Measurements from ENCODE around the gene TMEM235.

TMEM235 gene

DNA sequence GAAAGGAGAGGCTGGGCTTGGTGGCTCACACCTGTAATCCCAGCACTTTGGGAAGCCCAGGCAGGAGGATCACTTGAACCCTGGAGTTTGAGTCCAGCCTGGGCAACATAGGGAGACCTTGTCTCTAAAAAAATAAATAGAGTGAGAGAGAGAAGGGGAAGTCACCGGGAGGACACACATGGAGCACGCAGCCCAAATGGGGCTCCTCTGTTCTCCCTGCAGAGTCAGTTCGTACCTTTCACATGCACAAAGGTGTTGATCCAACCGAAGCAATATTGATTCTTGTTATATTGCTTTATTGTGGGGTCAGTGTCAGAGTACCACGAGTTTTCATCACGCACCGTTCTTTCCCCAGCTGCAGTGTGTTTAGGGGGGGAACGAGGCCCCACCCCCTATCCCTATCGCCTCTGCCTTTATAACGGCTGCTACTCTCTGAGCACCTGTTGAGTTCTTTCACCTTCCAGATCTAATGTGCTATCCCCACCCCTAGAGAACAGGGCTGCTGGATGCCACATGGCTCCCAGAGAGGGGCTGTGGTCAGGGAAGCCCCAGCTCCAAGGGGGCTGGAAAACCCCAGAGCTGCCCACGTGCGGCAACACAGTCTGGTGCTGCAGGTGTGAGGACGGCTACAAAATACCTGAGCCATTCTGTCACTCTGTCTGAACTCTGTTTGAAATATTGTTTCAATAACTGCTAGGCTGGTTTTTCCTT, 1.0 kb upstream of the TMEM235 start:
- no peak overlapping the region for H3K9ac ChIP-seq (ENCODE audit: low read depth, low read length)
- ATAC-seq (ENCODE audit: insufficient read depth, low read depth): no peak
- TF ChIP-seq EZH2 (IDR thresholded peaks at IDR 0.05; ENCODE audit: borderline replicate concordance, low read depth, low read length, severe bottlenecking): no peak
- TF ChIP-seq, protein P1, sequence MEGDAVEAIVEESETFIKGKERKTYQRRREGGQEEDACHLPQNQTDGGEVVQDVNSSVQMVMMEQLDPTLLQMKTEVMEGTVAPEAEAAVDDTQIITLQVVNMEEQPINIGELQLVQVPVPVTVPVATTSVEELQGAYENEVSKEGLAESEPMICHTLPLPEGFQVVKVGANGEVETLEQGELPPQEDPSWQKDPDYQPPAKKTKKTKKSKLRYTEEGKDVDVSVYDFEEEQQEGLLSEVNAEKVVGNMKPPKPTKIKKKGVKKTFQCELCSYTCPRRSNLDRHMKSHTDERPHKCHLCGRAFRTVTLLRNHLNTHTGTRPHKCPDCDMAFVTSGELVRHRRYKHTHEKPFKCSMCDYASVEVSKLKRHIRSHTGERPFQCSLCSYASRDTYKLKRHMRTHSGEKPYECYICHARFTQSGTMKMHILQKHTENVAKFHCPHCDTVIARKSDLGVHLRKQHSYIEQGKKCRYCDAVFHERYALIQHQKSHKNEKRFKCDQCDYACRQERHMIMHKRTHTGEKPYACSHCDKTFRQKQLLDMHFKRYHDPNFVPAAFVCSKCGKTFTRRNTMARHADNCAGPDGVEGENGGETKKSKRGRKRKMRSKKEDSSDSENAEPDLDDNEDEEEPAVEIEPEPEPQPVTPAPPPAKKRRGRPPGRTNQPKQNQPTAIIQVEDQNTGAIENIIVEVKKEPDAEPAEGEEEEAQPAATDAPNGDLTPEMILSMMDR (IDR thresholded peaks at IDR 0.05; ENCODE audit: borderline replicate concordance, extremely low read depth, low read length, poor library complexity, severe bottlenecking): no peak

GRCh38 chr17:78231991-78232858, 794 bp downstream of the TMEM235 start:
- no peak overlapping the region for H3K4me2 ChIP-seq (ENCODE audit: insufficient read depth, low read length)
- H3K36me3 ChIP-seq (ENCODE audit: insufficient read depth, low read length): no peaks in the 10 kb centered on the region
- H3K27ac ChIP-seq (ENCODE audit: low read length): no peak overlapping the region
- H3K4me3 ChIP-seq (ENCODE audit: low read depth in 1 of 2, low read length in 2 of 2): no peak overlapping the region
- no peaks in the 10 kb centered on the region for H3K4me1 ChIP-seq (ENCODE audit: insufficient read depth, low read length)
- no peaks in the 10 kb centered on the region for H3K79me2 ChIP-seq (ENCODE audit: insufficient read depth, low read length)
- H3K9ac ChIP-seq (ENCODE audit: low read depth, low read length): no peak overlapping the region
- H3K27me3 ChIP-seq (ENCODE audit: insufficient read depth, low read length, poor library complexity): no peaks in the 10 kb centered on the region
- H4K20me1 ChIP-seq (ENCODE audit: insufficient read depth, low read length): no peaks in the 10 kb centered on the region
- no peak for ATAC-seq (ENCODE audit: insufficient read depth, low read depth)
- DNase-seq: no peak
- H3K9me3 ChIP-seq (ENCODE audit: insufficient read depth, low read length, severe bottlenecking): no peaks in the 10 kb centered on the region
- no peak overlapping the region for H2AFZ ChIP-seq (ENCODE audit: low read depth, low read length)
- TF ChIP-seq EZH2 (IDR thresholded peaks at IDR 0.05; ENCODE audit: borderline replicate concordance, low read depth, low read length, severe bottlenecking): no peak
- TF ChIP-seq, protein P1 (IDR thresholded peaks at IDR 0.05; ENCODE audit: borderline replicate concordance, extremely low read depth, low read length, poor library complexity, severe bottlenecking): no peak

More for the DNA sequence above, 1.0 kb upstream of the TMEM235 start:
- H3K27ac ChIP-seq (ENCODE audit: low read length): no peak overlapping the region
- H2AFZ ChIP-seq (ENCODE audit: low read depth, low read length): no peak overlapping the region
- no peak overlapping the region for H3K4me3 ChIP-seq (ENCODE audit: low read depth in 1 of 2, low read length in 2 of 2)
- DNase-seq: no peak
- no peaks in the 10 kb centered on the region for H3K27me3 ChIP-seq (ENCODE audit: insufficient read depth, low read length, poor library complexity)
- H3K4me1 ChIP-seq (ENCODE audit: insufficient read depth, low read length): no peaks in the 10 kb centered on the region
- H3K36me3 ChIP-seq (ENCODE audit: insufficient read depth, low read length): no peaks in the 10 kb centered on the region
- H3K79me2 ChIP-seq (ENCODE audit: insufficient read depth, low read length): no peaks in the 10 kb centered on the region
- H3K4me2 ChIP-seq (ENCODE audit: insufficient read depth, low read length): no peak overlapping the region
- H3K9me3 ChIP-seq (ENCODE audit: insufficient read depth, low read length, severe bottlenecking): no peaks in the 10 kb centered on the region
- H4K20me1 ChIP-seq (ENCODE audit: insufficient read depth, low read length): no peaks in the 10 kb centered on the region

DNA sequence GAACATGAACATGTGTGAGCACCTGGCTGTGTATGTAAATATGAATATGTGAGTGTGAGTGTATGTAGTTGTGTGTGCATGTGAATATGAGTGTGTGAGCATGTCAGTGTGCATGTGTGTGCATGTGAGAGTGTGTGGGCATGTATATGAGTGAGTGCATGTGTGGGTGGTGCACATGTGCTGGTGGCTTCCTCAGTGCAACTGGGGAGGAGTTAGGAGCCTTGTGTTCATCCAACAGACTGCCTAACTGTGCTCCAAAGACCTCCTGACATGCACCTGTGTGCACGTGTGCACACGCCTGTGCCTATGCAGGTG, 1.4 kb downstream of the TMEM235 start:
- Histone ChIP-seq H2AFZ (ENCODE audit: low read depth, low read length) (no peak overlapping the region), H3K27me3 (ENCODE audit: insufficient read depth, low read length, poor library complexity) (no peaks in the 10 kb centered on the region), H3K4me3 (ENCODE audit: low read depth in 1 of 2, low read length in 2 of 2) (no peak overlapping the region), H3K4me2 (ENCODE audit: insufficient read depth, low read length) (no peak overlapping the region), H3K4me1 (ENCODE audit: insufficient read depth, low read length) (no peaks in the 10 kb centered on the region), H3K9me3 (ENCODE audit: insufficient read depth, low read length, severe bottlenecking) (no peaks in the 10 kb centered on the region), H4K20me1 (ENCODE audit: insufficient read depth, low read length) (no peaks in the 10 kb centered on the region), H3K9ac (ENCODE audit: low read depth, low read length) (no peak overlapping the region), H3K36me3 (ENCODE audit: insufficient read depth, low read length) (no peaks in the 10 kb centered on the region), H3K79me2 (ENCODE audit: insufficient read depth, low read length) (no peaks in the 10 kb centered on the region), H3K27ac (ENCODE audit: low read length) (no peak overlapping the region)
- ATAC-seq (ENCODE audit: insufficient read depth, low read depth) (no peak), DNase-seq (no peak)
- TF ChIP-seq EZH2 (IDR thresholded peaks at IDR 0.05; ENCODE audit: borderline replicate concordance, low read depth, low read length, severe bottlenecking): no peak

DNA sequence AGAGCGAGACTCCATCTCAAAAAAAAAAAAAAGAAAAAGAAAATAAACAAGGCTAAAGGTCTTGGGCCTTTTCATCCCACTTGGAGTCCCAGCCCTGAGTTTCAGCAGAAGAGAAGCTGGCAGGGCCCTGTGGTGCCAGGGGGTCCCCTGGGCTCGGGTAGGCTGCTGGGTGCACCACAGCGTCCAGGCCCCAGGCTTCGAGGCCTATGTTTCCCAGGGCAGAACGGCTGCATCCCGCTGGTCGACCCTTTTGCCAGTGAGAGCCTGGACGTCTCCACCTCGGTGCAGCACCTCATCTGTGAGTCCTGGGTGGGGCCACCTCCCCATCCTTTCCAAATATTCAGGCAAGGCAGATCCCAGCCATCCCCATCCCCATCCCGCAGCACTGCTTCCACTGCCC, 2.2 kb downstream of the TMEM235 start:
- Histone ChIP-seq H3K4me3 (ENCODE audit: low read depth in 1 of 2, low read length in 2 of 2) (no peak overlapping the region), H2AFZ (ENCODE audit: low read depth, low read length) (no peak overlapping the region), H3K9ac (ENCODE audit: low read depth, low read length) (no peak overlapping the region), H3K79me2 (ENCODE audit: insufficient read depth, low read length) (no peaks in the 10 kb centered on the region), H3K4me2 (ENCODE audit: insufficient read depth, low read length) (no peak overlapping the region), H3K4me1 (ENCODE audit: insufficient read depth, low read length) (no peaks in the 10 kb centered on the region), H3K9me3 (ENCODE audit: insufficient read depth, low read length, severe bottlenecking) (no peaks in the 10 kb centered on the region), H3K27me3 (ENCODE audit: insufficient read depth, low read length, poor library complexity) (no peaks in the 10 kb centered on the region), H3K27ac (ENCODE audit: low read length) (no peak overlapping the region), H3K36me3 (ENCODE audit: insufficient read depth, low read length) (no peaks in the 10 kb centered on the region), H4K20me1 (ENCODE audit: insufficient read depth, low read length) (no peaks in the 10 kb centered on the region)
- TF ChIP-seq, protein P1 (IDR thresholded peaks at IDR 0.05; ENCODE audit: borderline replicate concordance, extremely low read depth, low read length, poor library complexity, severe bottlenecking): no peak
- no peak for TF ChIP-seq EZH2 (IDR thresholded peaks at IDR 0.05; ENCODE audit: borderline replicate concordance, low read depth, low read length, severe bottlenecking)
- no peak for DNase-seq
- no peak for ATAC-seq (ENCODE audit: insufficient read depth, low read depth)
